GM12872 (cell line): Measurements from ENCODE around the gene NTHL1.

Source experiments
- CTCF ChIP-seq: IDR thresholded peaks from 3 replicates; pipeline ENCODE4 v1.5.1; 2011; ENCODE audit warnings: low read depth, mild to moderate bottlenecking, low read length, moderate library complexity; ENCODE audit not compliant: insufficient read depth

Gene NTHL1

GRCh38 chr16:2008009-2008526 is 39.6 kb downstream of the NTHL1 start:
- no peak for TF ChIP-seq CTCF

GRCh38 chr16:2007081-2007836 is 40.4 kb downstream of the NTHL1 start:
- TF ChIP-seq CTCF, result no peak

GRCh38 chr16:2006317-2006716 is 41.3 kb downstream of the NTHL1 start:
- no peak for TF ChIP-seq CTCF

- peak; percentile 63 for TF ChIP-seq CTCF
Observed at GRCh38 chr16:2005646-2006045, 42.0 kb downstream of the NTHL1 start.

GRCh38 chr16:2004795-2005517 is 42.7 kb downstream of the NTHL1 start:
- no peak for TF ChIP-seq CTCF

- peak; percentile 98 for TF ChIP-seq CTCF
Observed at GRCh38 chr16:2003827-2004641, 43.6 kb downstream of the NTHL1 start.
